ENCODE results near the gene HSD17B12.

HSD17B12 gene

GRCh38 chr11:43687120-43687791, 6.7 kb downstream of the HSD17B12 start:
- no peak for DNase-seq (ENCODE audit: low read depth in 2 of 2)

DNA sequence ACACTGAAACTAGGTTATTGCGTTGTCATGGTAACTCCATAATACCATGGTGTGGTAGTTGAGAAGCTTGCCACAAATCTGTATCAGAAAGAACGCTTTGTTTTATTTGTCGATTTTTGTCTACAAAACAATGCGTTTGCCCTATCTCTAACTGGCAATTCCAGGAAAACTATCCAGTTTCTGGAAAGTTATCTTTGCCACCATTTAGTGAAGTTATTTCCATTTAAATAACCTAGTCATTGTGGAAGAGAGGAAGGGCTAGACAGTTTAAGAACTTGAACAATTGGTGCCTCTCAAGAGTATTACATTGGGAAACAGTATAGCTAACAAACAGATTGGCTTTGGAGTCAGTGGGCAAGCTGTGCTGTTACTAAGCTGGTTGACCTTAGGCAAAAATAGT, 7.9 kb downstream of the HSD17B12 start:
- no peak for DNase-seq (ENCODE audit: low read depth in 2 of 2)

- DNase-seq (ENCODE audit: low read depth in 2 of 2), result no peak
Observed at GRCh38 chr11:43689167-43689566, 8.6 kb downstream of the HSD17B12 start.

DNA sequence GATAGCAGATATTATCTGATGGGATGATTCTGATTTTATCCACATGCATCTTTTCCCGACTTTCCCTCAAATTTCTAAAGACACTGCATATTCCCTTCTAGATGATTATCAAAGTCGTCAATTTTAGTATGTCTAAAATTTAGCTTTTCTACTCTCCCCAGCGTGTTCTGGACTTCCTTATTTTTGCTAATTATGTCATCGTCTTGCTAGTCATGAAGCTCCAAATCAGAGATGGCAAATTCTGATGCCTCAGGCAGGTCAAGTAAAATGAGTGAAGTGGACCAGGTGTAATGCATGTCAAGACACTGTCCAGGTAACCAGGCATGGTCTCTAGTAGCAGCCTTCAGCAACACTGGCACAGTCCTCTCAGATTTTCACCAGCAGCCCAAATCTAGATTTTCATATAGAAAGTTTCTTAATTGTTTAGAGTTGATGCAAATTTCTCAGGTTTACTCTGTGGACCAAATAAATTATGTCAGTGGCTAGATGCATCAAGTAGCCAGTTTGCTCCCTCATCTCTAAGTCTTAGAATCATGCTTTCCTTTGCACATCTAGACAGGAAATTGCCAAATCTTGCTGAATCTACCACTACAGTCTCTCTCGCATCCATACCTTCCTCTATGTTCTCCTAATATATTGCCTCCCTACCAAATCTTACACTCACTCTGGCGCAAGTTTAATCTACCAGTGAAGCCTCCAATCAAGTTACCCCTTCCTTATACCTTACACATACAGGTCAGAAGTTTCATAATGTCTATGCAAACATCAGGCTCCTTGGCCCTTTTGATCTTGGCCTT, 10.6 kb downstream of the HSD17B12 start:
- no peak for DNase-seq (ENCODE audit: low read depth in 2 of 2)

DNA sequence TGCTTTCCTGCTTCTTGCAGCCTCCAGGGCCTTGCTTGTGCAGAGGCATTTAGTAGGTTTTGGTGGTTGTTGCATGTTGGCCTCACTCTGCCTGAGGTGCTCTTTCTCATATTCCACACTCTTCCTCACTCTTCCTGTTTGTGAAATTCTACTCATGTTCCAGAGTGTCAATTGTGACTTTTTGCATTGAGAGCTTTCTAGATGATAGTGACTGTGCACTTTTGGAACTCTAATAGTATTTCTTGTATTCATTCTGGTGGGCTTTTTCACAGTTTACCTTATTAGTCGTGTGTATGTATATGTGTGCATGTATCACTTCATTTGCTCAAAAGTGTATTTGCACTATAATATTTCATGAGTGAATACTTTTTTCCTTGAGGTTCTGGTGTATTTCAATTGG, 11.3 kb downstream of the HSD17B12 start:
- DNase-seq (ENCODE audit: low read depth in 2 of 2), result no peak

DNA sequence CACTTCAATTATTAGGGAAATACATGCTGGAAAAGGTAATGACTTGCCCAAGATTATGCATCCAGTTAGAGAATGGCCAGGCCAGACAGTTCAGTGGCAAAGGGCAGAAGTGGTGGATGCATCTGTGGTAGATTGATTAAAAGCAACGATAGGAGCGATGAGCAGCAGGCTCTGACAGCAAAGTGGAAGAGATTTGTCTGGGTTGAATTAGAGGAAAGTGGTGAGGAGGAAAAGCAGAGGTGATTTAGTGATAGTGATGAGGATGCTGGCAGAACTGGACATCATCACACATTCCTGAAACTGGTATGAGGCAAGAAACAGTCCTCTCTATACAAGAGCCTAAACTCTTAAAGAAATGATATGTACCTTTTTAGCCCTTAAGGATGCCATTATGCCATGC, 12.5 kb downstream of the HSD17B12 start:
- DNase-seq (ENCODE audit: low read depth in 2 of 2), result no peak

DNA sequence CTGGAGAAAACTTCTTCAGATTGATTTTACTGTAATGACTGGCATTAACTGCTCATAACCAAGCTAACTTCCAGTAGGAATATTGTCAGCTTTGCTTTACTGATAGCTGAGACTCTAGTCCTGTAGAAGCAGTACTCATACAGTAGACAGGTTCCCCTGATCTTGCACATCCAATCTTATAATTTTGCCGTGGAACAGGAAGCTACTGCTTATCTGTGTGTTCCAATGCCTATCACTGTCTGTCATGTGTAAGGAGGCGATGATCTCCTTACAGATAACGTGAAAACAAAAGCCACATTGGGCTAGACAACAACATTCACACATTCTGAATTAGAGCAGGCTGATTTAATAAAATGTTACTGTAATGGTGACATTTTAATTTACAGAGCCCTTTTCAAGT, 13.2 kb downstream of the HSD17B12 start:
- DNase-seq (ENCODE audit: low read depth in 2 of 2), result no peak

GRCh38 chr11:43694477-43694876, 13.9 kb downstream of the HSD17B12 start:
- no peak for DNase-seq (ENCODE audit: low read depth in 2 of 2)

GRCh38 chr11:43697679-43698078, 17.1 kb downstream of the HSD17B12 start:
- no peak for DNase-seq (ENCODE audit: low read depth in 2 of 2)

DNA sequence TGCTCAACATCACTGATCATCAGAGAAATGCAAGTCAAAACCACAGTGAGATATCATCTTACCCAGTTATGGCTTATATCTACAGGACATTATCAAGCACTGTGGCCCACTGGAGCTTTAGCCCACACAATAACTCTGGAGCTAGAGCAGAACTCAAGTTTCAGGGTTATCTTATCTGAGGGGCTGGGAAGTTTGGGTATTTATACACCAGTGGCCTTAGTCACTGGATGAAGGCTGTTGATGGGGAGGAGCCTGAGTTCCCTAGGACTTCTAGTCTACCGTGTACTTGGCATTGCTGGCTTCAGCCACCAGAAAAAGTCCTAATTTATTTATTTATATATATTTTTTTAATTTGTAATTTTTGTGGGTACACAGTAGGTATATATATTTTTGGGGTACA, 19.3 kb downstream of the HSD17B12 start:
- DNase-seq (ENCODE audit: low read depth in 2 of 2), result no peak

- DNase-seq (ENCODE audit: low read depth in 2 of 2), result no peak
Observed at GRCh38 chr11:43706631-43707030, 26.1 kb downstream of the HSD17B12 start.

GRCh38 chr11:43708776-43709175, 28.2 kb downstream of the HSD17B12 start:
- no peak for DNase-seq (ENCODE audit: low read depth in 2 of 2)

- no peak for DNase-seq (ENCODE audit: low read depth in 2 of 2)
Observed at GRCh38 chr11:43709689-43710088, 29.2 kb downstream of the HSD17B12 start.

GRCh38 chr11:43712676-43713075, 32.1 kb downstream of the HSD17B12 start:
- DNase-seq (ENCODE audit: low read depth in 2 of 2), result no peak

GRCh38 chr11:43718373-43718772, 37.8 kb downstream of the HSD17B12 start:
- no peak for DNase-seq (ENCODE audit: low read depth in 2 of 2)

- no peak for DNase-seq (ENCODE audit: low read depth in 2 of 2)
Observed at GRCh38 chr11:43723617-43724016, 43.1 kb downstream of the HSD17B12 start.

- no peak for DNase-seq (ENCODE audit: low read depth in 2 of 2)
Observed at GRCh38 chr11:43732225-43732624, 51.7 kb downstream of the HSD17B12 start.

GRCh38 chr11:43734256-43734655, 53.7 kb downstream of the HSD17B12 start:
- no peak for DNase-seq (ENCODE audit: low read depth in 2 of 2)

DNA sequence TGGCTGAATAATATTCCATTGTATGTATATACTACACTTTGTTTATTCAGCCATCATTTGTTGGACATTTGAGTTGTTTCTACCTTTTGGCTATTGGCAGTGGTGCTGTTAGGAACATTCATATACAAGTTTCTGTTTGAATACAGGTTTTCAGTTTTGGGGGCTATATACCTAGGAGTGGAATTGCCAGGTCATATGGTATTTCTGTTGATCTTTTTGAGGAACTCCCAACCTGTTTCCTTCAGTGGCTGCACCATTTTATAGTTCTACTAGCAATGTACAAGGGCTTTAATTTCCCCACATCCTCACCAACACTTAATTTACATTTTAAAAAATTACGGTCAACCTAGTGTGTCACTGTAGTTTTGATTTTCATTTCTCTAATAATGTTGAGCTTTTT, 54.6 kb downstream of the HSD17B12 start:
- DNase-seq (ENCODE audit: low read depth in 2 of 2), result no peak

- no peak for DNase-seq (ENCODE audit: low read depth in 2 of 2)
Observed at GRCh38 chr11:43735961-43736360, 55.4 kb downstream of the HSD17B12 start.

DNA sequence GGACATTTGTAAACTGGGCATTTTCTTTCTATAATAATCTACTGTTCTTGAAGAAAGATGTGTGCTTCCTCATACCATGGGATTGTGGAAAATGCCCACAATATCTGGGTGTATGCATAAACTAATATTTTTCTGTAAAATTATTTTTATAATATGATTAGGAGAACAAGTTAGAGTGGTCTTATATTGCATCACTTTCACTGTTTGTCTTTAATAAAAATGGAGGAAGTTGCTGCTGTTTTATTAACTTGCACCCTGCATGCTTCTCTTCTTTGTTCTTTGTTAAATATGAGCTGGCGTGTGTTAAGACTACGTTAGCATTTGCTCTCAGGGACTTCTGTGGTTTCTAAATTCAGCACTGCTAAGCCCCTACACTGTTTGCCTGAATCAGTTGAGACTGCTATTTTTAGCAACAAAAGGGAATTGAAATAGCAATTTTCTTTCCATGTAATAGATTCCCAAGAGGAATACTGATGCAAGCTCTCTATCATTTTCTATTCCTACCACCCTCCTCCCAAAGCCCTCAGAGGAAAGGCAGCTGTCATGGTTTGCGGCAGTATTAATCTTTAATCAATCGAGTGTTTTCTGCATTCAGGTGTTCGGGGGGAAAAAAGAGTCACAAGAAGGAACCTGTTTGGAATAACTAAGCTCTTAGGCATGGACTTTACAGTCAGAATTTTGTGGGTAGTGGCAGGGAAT, 56.1 kb downstream of the HSD17B12 start:
- no peak for DNase-seq (ENCODE audit: low read depth in 2 of 2)

DNA sequence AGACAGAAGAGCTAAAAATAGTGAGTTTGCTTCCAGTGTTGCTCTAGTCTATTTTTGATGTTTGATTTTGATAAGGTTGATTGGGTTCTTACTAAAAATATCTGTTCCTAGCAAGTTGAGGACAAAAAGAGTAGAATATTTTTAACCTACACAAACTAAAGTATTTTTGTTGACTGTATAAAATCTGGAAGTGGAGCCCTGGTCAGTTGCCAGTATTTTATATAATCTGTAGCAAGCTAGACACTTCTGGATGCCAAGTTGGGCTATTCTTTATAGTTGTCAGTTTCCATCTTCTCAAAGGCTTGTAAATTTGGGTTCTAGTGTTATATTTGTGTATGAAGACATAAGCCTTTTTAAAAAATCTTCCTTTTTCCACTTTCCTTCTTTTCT, 56.7 kb downstream of the HSD17B12 start:
- DNase-seq (ENCODE audit: low read depth in 2 of 2), result no peak

All from activated CD8-positive, alpha-beta memory T cell treated with anti-CD3 and anti-CD28 coated beads for 4 hours (primary cell).